Keratinocyte (primary cell): Measurements from ENCODE around the gene LENG1. TPM values are rescaled to one million over a fixed set of nuclear protein-coding genes. Genes with fewer than 3 reads are reported as not detected.

Source experiments
- DNase-seq: peaks from one replicate; pipeline ENCODE4 v3.0.0-alpha.2; 2011; ENCODE audit warnings: low read depth, missing footprints, low spot score
- FAIRE-seq: peaks from 2 replicates; lab custom pipeline; 2011; peaks lifted over from hg19 to GRCh38; lab: Jason Lieb, UNC
- H2AFZ ChIP-seq: 2 replicates; pipeline ENCODE4 v1.6.0; 2012; ENCODE audit warnings: low read length, control low read depth, inconsistent platforms; ENCODE audit not compliant: control insufficient read depth
- H3K27ac ChIP-seq: 2 replicates; pipeline ENCODE4 v1.5.1; 2011; ENCODE audit warnings: low read length; ENCODE audit not compliant: control insufficient read depth, insufficient read depth
- H3K27me3 ChIP-seq: 3 replicates; pipeline ENCODE4 v1.6.0; 2011; ENCODE audit warnings: low read length; ENCODE audit not compliant: control insufficient read depth, insufficient read depth; ENCODE audit errors: extremely low read depth
- H3K36me3 ChIP-seq, 2 experiments: 2 replicates in 1 of 2; 3 replicates in 1 of 2; pipeline ENCODE4 v1.5.1; 2011; ENCODE audit warnings: low read length in 2 of 2, mild to moderate bottlenecking in 1 of 2; ENCODE audit not compliant: control insufficient read depth in 2 of 2, insufficient read depth in 2 of 2; ENCODE audit errors: extremely low read depth in 1 of 2
- H3K4me1 ChIP-seq: 3 replicates; pipeline ENCODE4 v1.5.1; 2011; ENCODE audit warnings: low read length; ENCODE audit not compliant: control insufficient read depth, insufficient read depth; ENCODE audit errors: extremely low read depth
- H3K4me2 ChIP-seq: 3 replicates; pipeline ENCODE4 v1.6.0; 2011; ENCODE audit warnings: low read depth, low read length; ENCODE audit not compliant: control insufficient read depth, insufficient read depth; ENCODE audit errors: extremely low read depth
- H3K4me3 ChIP-seq, 3 experiments: fragments of 200-600 bp in 1 of 3; sonication (generic) in 1 of 3; 2 replicates in 2 of 3; 3 replicates in 1 of 3; pipeline ENCODE4 v1.5.1; 2011 to 2016; ENCODE audit warnings: low read length in 3 of 3, mild to moderate bottlenecking in 3 of 3, control low read depth in 2 of 3, inconsistent platforms in 1 of 3, low read depth in 1 of 3, mixed read lengths in 1 of 3, mixed run types in 1 of 3, moderate library complexity in 1 of 3; ENCODE audit not compliant: control insufficient read depth in 2 of 3, insufficient read depth in 2 of 3; ENCODE audit errors: extremely low read depth in 1 of 3
- H3K79me2 ChIP-seq: 2 replicates; pipeline ENCODE4 v1.6.0; 2012; ENCODE audit warnings: low read length; ENCODE audit not compliant: control insufficient read depth, insufficient read depth
- H3K9ac ChIP-seq: 3 replicates; pipeline ENCODE4 v1.6.0; 2011; ENCODE audit warnings: low read length; ENCODE audit not compliant: control insufficient read depth, insufficient read depth; ENCODE audit errors: extremely low read depth
- H3K9me1 ChIP-seq: 3 replicates; pipeline ENCODE4 v1.6.0; 2011; ENCODE audit warnings: low read length; ENCODE audit not compliant: control insufficient read depth, insufficient read depth; ENCODE audit errors: extremely low read depth
- H3K9me3 ChIP-seq: 2 replicates; pipeline ENCODE4 v1.5.1; 2012; ENCODE audit warnings: low read depth, low read length; ENCODE audit not compliant: control insufficient read depth
- H4K20me1 ChIP-seq: 3 replicates; pipeline ENCODE4 v1.6.0; 2011; ENCODE audit warnings: low read length; ENCODE audit not compliant: control insufficient read depth, insufficient read depth; ENCODE audit errors: extremely low read depth
- EZH2 ChIP-seq: IDR thresholded peaks from one replicate; pipeline ENCODE4 v1.6.1; 2012; ENCODE audit warnings: inconsistent platforms, mild to moderate bottlenecking, low read length, moderate library complexity
- dilution Hi-C: fragments of 300-500 bp; cut with MboI; formaldehyde crosslinking; loops from one replicate; pipeline ENCODE4 v1.7.0; 2020; ENCODE audit warnings: low sequenced_read_pairs; ENCODE audit not compliant: extremely low pct_ligation_motif_present
- polyA plus RNA-seq, 5 experiments: library from polyadenylated mRNA; depleted of rRNA in 3 of 5; stranded (reverse) in 3 of 5; stranded (forward) in 1 of 5; unstranded in 1 of 5; fragments of >200 nt; gene quantifications; 1 replicate in 1 of 5; 2 replicates in 3 of 5; 3 replicates in 1 of 5; pipeline versions ENCODE4 v1.2.1 to v1.2.3, GENCODE V29; 2011 to 2012; ENCODE audit warnings: missing spikeins in 2 of 5, low read depth in 1 of 5, low replicate concordance in 1 of 5
- TF ChIP-seq, protein P1 (sequence below), 3 experiments: IDR thresholded peaks in 1 of 3; conservative IDR thresholded peaks in 1 of 3; optimal IDR thresholded peaks in 1 of 3; 2 replicates in 2 of 3; 3 replicates in 1 of 3; pipeline versions ENCODE3 to v1.5.1; 2011; ENCODE audit warnings: low read length in 3 of 3, mild to moderate bottlenecking in 3 of 3, moderate library complexity in 2 of 3, control low read depth in 1 of 3, inconsistent platforms in 1 of 3; ENCODE audit not compliant: insufficient read depth in 2 of 3; ENCODE audit errors: extremely low read depth in 1 of 3

Gene LENG1
- polyA plus RNA-seq, 1 donor (not counting 4 experiments of a cell fraction or from before 2014, with no cell fraction given), result 3.4 TPM

DNA sequence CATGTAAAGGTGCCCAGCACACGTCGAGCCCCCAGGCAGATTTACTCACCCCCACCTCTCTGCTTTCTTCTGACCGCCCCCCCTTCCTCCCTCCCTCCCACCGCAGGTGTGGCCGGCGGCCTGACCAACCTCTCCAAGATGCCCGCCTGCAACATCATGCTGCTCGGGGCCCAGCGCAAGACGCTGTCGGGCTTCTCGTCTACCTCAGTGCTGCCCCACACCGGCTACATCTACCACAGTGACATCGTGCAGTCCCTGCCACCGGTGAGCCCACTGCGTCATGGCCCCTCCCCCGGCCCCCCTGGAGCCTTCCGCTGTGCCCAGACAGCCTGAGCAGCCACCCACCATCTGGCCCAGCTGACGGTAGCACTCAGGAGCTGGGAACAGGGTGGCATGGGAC lies 35.1 kb downstream of the LENG1 start:
- H4K20me1 ChIP-seq, result no peaks in the 10 kb centered on the region
- no peak overlapping the region for H2AFZ ChIP-seq
- no peak overlapping the region for H3K27ac ChIP-seq
- dilution Hi-C loops, result no loop called here
- no peak overlapping the region for H3K9ac ChIP-seq
- H3K27me3 ChIP-seq, result no peaks in the 10 kb centered on the region
- H3K79me2 ChIP-seq, result no peaks in the 10 kb centered on the region
- TF ChIP-seq, protein P1, sequence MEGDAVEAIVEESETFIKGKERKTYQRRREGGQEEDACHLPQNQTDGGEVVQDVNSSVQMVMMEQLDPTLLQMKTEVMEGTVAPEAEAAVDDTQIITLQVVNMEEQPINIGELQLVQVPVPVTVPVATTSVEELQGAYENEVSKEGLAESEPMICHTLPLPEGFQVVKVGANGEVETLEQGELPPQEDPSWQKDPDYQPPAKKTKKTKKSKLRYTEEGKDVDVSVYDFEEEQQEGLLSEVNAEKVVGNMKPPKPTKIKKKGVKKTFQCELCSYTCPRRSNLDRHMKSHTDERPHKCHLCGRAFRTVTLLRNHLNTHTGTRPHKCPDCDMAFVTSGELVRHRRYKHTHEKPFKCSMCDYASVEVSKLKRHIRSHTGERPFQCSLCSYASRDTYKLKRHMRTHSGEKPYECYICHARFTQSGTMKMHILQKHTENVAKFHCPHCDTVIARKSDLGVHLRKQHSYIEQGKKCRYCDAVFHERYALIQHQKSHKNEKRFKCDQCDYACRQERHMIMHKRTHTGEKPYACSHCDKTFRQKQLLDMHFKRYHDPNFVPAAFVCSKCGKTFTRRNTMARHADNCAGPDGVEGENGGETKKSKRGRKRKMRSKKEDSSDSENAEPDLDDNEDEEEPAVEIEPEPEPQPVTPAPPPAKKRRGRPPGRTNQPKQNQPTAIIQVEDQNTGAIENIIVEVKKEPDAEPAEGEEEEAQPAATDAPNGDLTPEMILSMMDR (optimal IDR thresholded peaks at IDR 0.05 in 1 of 3, IDR thresholded peaks at IDR 0.05 in 1 of 3, conservative IDR thresholded peaks at IDR 0.05 in 1 of 3; ENCODE audit: extremely low read depth in 1 of 3, insufficient read depth in 2 of 3, low read length in 3 of 3), result no peak
- TF ChIP-seq EZH2, result no peak
- no peak overlapping the region for H3K4me3 ChIP-seq
- no peaks in the 10 kb centered on the region for H3K9me3 ChIP-seq
- H3K9me1 ChIP-seq, result no peaks in the 10 kb centered on the region
- DNase-seq (no peak), FAIRE-seq (no peak)
- H3K36me3 ChIP-seq, result peaks cover 37 to 60% of the 10 kb centered on the region in 2 experiments
- no peak overlapping the region for H3K4me2 ChIP-seq
- no peaks in the 10 kb centered on the region for H3K4me1 ChIP-seq

DNA sequence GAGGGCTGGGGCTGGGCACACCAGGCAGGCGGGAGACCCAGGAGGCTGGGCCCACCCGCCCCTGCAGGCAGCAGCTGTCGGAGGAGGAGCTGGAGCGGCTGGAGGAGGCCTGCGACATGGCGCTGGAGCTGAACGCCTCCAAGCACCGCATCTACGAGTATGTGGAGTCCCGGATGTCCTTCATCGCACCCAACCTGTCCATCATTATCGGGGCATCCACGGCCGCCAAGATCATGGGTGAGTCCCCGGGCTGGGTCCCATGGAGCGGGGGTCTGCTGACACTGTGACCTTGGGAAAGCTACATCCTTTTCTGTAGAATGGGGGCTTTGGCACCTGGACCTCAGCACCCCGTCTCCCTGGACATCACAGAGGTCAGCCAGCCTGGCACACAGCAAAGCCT lies 35.8 kb downstream of the LENG1 start:
- H3K36me3 ChIP-seq, result peaks cover 32 to 53% of the 10 kb centered on the region in 2 experiments
- no peak for TF ChIP-seq EZH2
- TF ChIP-seq, protein P1 (optimal IDR thresholded peaks at IDR 0.05 in 1 of 3, IDR thresholded peaks at IDR 0.05 in 1 of 3, conservative IDR thresholded peaks at IDR 0.05 in 1 of 3; ENCODE audit: extremely low read depth in 1 of 3, insufficient read depth in 2 of 3, low read length in 3 of 3), result no peak
- no peaks in the 10 kb centered on the region for H3K9me3 ChIP-seq
- DNase-seq (no peak), FAIRE-seq (no peak)
- no peak overlapping the region for H3K27ac ChIP-seq
- H3K9me1 ChIP-seq, result no peaks in the 10 kb centered on the region
- no peak overlapping the region for H3K4me3 ChIP-seq
- no peak overlapping the region for H3K9ac ChIP-seq
- H3K27me3 ChIP-seq, result no peaks in the 10 kb centered on the region
- no peak overlapping the region for H2AFZ ChIP-seq
- H3K4me1 ChIP-seq, result no peaks in the 10 kb centered on the region
- H3K79me2 ChIP-seq, result no peaks in the 10 kb centered on the region
- no peaks in the 10 kb centered on the region for H4K20me1 ChIP-seq
- no peak overlapping the region for H3K4me2 ChIP-seq
- dilution Hi-C loops, result no loop called here
